Stimulated activated CD4-positive, alpha-beta T cell treated with anti-CD3 and anti-CD28 coated beads, Interleukin-4, amount 100 ng/mL, for 48 hours (primary cell): ENCODE data around the gene SLC38A5.
A peak's percentile ranks its signal among the peaks of the same experiment; 100 is the strongest.
"Not testable (repeated sequence)": the region's sequence is repeated elsewhere in the genome, so short reads cannot be mapped to it uniquely, and the experiment has no call there.

Source experiments
- DNase-seq, 2 donors: peaks; one replicate each; pipeline ENCODE4 v3.0.0-alpha.2; 2020; ENCODE audit warnings: low read depth in 2 of 2

The SLC38A5 gene

DNA sequence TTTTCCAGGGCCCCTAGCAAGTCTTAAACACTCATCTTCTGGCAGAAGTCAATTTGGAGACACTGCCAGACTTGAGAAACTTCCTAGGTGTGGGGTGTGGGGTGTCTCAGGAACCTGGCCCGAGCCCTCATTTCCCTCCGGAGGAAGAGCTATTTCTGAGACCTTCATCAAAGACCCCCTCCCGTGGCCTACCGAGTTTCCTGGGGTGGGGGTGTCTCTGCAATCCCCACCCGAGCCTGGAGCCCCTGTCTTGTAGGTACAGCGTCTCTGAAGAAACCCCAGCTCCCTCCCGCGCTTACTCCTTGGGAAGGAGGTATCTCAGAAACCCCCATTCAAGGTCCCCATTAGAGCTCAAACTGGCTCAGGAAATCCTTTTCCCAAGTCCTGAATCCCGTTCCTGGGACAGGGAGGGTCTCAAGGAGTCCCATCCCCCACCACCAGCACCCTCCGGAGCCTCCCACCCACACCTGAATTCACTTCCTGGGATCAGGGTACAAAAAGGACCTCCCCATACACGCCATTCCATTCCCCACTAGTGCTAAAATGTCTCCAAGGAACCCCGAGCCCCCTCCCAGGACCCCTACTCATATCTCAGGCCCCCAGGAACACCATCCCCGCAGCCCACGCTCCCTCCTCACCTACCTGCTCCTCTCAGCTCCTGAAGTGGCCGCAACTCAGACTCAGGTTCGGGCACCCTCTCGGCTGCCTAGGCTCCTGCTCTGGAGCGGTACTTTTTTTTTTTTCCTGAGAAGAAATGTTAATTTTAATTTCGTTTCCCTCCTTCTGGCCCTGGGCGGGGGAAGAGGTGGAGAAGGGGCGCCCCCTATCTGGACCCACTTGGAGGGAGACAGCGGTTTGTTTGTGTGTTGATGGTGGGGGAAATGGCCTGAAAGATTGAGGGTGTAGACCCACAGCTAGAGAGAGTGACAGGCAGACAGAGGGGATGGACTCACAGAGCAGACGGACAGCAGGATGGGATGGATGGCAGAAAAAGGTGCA is 1.1 kb downstream of the SLC38A5 start:
- DNase-seq: no peak

DNA sequence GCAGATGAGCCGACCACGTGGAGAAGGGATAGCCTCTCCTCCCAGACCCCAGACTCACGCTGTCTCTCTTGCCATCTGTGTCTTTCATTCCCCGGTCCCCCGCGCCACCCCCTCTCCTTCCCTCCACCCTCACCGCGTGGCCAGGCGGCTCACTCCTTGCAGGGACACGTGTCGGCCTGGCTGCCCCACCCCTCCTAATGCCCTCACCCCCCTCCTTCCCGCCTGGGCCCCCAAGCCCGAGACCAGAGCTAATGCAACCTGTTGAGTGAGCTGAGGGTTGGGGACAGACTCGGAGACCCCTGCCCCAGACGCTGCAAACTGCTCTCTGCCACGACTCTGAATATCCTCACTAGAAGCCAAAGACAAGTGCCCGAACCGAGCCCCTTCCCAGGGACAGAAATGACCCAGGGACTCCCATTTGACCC is 1.8 kb downstream of the SLC38A5 start:
- DNase-seq: peak; percentile 37 to 47

DNA sequence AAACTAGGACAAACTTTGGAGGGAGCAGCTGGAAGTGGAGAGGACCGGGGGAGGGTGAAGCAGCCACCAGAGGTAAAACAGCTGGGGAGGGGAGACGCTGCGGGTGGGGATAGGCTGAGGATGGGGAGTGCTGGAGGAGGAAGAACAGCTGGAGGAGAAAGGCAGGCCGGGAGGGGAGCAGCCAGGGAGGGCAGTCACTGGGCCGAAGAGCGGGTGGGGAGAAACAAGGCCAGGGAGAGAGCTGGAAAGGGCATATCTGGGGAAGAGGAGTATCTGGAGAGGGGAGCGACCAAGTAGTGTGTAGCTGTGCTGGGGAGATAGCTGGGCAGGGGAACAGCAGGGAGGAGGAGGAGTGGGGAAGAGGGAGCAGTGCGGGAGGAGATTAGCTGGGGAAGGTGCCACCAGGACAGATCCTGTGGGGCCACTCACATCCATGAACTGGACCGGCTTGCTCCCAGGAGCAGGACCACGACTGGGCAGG is 2.7 kb downstream of the SLC38A5 start:
- no peak for DNase-seq

- peak in 1 of 2 donors; percentile 41 for DNase-seq
Measured at GRCh38 chrX:48466696-48467095, 3.4 kb downstream of the SLC38A5 start.

GRCh38 chrX:48465336-48465933 is 4.6 kb downstream of the SLC38A5 start:
- no peak for DNase-seq

GRCh38 chrX:48461830-48462229 is 8.2 kb downstream of the SLC38A5 start:
- no peak for DNase-seq

DNA sequence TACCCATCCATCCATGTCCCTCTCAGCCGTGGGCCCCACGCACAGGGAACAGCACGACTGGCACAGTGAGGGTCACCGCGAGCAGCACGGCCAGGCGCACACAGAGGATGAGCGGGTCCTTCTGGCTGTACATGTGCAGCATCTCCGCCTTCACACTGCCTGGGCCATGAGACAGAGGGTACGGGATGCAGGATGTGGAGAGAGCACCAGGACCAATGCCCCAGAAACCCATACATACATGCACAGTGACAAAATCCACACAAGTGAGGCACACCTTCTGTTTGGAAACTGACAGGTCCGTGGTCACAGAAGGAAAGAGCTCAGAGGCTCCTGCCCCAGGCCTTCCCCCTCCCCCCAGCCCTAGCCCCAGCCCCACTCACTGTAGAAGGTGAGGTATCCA is 9.5 kb downstream of the SLC38A5 start:
- no peak for DNase-seq

- no peak for DNase-seq
Measured at GRCh38 chrX:48460031-48460430, 10.0 kb downstream of the SLC38A5 start.

DNA sequence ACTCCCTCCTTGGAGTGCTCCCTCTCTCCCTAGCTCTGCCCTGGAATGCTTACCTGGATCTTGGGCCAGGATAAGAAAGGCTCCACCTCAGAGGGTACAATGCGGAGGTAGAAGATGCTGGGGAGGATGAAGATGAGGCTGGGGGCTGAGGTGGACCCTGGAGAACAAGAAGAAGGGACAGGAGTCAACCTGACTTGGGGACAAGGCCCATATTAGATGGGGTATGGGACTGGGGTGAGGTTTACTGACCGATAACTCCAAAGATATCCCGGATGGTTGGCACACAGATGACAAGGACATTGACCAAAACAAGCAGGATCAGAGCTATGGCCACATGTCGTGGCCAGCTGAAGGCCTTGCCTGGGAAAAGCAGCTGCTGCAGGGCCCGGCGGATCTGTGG is 10.6 kb downstream of the SLC38A5 start:
- no peak for DNase-seq

DNA sequence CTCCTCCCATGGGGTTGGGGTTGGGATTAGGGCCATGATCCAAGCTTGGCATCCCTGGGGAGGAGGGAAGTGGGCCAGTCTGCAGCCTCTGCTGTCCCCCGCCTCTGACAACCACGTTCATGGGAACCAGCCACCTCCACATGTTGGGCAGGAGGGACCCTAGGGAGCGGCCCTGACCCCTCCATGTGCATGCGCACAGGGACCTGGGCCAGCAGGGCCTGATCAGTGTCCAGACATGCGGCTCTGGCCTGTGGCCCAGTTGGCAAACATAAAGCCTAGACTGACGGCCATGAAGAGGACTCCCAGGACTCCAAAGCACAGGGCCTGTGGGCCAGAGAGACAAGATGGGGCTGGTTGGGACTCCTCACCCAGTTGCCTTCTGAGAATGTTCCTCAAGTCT is 11.3 kb downstream of the SLC38A5 start:
- no peak for DNase-seq

GRCh38 chrX:48456628-48457331 is 13.3 kb downstream of the SLC38A5 start:
- no peak for DNase-seq

- DNase-seq: no peak
Measured at GRCh38 chrX:48451708-48452107, 18.4 kb downstream of the SLC38A5 start.

DNA sequence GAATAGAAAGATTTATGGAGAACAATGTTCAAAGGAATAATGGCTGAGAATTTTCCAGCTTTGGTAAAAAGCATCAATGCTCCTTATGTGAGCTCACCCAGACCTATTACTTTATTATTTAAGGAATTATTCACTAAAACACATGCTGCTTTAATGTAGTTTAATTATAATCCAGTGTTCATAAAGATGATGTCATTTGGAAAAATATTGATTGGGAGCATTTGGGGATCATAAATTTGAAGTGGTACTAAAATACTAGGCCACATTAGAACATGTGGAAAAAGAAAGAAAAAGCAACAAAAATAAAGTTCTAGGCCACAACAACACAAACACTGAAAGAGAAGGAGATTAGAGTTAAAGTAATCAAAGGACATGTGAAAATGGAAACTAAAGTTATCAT is 20.0 kb downstream of the SLC38A5 start:
- DNase-seq: no peak

- DNase-seq: not testable (repeated sequence)
Measured at GRCh38 chrX:48447201-48447600, 22.9 kb downstream of the SLC38A5 start.

DNA sequence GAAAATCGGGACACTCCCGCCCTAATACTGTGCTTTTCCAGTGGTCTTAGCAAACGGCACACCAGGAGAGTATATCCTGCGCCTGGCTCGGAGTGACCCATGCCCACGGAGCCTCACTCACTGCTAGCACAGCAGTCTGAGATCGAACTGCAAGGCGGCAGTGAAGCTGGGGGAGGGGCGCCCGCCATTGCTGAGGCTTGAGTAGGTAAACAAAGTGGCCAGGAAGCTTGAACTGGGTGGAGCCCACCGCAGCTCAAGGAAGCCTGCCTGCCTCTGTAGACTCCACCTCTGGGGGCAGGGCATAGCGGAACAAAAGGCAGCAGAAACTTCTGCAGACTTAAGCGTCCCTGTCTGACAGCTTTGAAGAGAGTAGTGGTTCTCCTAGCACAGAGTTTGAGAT is 36.3 kb downstream of the SLC38A5 start:
- not testable (repeated sequence) for DNase-seq

GRCh38 chrX:48430166-48430565 is 39.9 kb downstream of the SLC38A5 start:
- DNase-seq: not testable (repeated sequence)

DNA sequence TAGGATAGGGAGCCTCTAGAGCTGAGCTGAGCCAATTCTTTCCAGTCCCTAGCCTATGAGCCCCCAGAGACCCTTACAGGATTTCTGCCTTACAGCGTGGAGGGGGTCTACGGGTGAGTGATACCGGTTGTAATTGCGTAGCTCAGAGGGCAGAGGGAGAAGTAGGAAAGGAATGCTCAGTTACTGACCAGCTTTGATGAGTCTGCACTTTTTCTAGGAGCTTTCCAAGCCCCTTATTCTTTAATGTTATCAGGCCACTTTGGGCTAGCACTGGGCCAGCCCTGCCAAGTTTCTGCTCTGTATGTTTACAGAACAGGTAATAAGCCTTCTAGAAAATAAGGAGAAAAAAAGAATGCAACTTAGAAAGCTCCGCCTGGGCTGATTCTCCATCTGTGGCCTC is 40.5 kb downstream of the SLC38A5 start:
- not testable (repeated sequence) for DNase-seq

GRCh38 chrX:48427027-48427716 is 42.9 kb downstream of the SLC38A5 start:
- not testable (repeated sequence) for DNase-seq

DNA sequence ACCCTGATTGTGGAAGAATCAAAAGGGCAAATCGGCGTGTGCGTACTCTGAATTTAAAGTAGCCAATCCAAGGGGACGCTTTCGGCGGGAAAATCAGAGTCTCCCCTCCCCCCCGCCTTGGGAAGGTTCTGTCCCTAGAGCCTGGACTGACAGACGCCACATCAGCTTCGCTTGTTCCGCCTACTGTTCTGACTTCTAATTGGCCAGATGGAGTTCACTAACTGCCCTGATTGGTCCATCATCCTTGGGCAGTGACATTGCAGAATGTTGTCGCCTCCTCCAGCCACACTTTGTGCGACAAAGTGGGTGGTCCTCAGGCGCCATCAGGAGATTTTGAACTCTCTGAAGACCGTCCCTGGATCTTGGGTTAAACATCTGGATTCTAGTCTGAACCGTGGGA is 58.2 kb downstream of the SLC38A5 start, which contains the start of gene SSX4B:
Gene SSX4B, minus strand, starts transcription at position 101 of the 400 bp plus-strand sequence. CDS start 588 bp downstream, outside the sequence.
- DNase-seq: not testable (repeated sequence)
